ENCODE measurements around the gene ADGRF1. TPM values are rescaled to one million over a fixed set of nuclear protein-coding genes. Genes with fewer than 3 reads are reported as not detected.

The ADGRF1 gene
- total RNA-seq (ENCODE audit: low replicate concordance) = not detected in 2 replicates

GRCh38 chr6:47042275-47042791 lies at the start of gene ADGRF1:
ADGRF1 (minus strand) TSS chr6:47042332; CDS start chr6:47029061, 13,271 bp downstream.

Other genes starting within 250 kb of the ADGRF1 start
- not detected in 2 replicates for gene MEP1A, start 248.9 kb downstream of the ADGRF1 start, total RNA-seq (ENCODE audit: low replicate concordance)
- 0.23 and 5.1 TPM in 2 replicates for gene ADGRF5, start 120.4 kb downstream of the ADGRF1 start, total RNA-seq (ENCODE audit: low replicate concordance)